HCT116 (cell line): Measurements from ENCODE around the gene PON3. TPM values are rescaled to one million over a fixed set of nuclear protein-coding genes. Genes with fewer than 3 reads are reported as not detected.

Experiments
- ATAC-seq: fragments of 200-7000 bp; cut with Tn5 transposase; 2 replicates; pipeline ENCODE4 v1.9.1; 2020; ENCODE audit warnings: mild to moderate bottlenecking, moderate library complexity
- BruUV-seq: library from RNA; stranded (reverse); fragments of 400-500 nt; replicated peaks from 2 replicates; lab custom pipeline; 2021; lab: Mats Ljungman, UMichigan
- CTCF ChIA-PET: fragments of 300-600 bp; sonication (Branson Sonifier 250); formaldehyde crosslinking; loops from one replicate; lab custom pipeline; 2021; ENCODE audit warnings: antibody characterized with exemption; lab: Charles Lee
- POLR2A ChIA-PET: fragments of 300-600, 350-600 bp; sonication (Branson Sonifier 250); formaldehyde crosslinking; loops from one replicate; lab custom pipeline; 2021; ENCODE audit warnings: antibody characterized with exemption; lab: Charles Lee
- RAD21 ChIA-PET, 2 experiments: fragments of 300-600 bp; sonication (Branson Sonifier 250); formaldehyde crosslinking; loops; one replicate each; lab custom pipeline; 2023; ENCODE audit warnings: low total read pairs in 2 of 2; ENCODE audit not compliant: uncharacterized antibody in 2 of 2, unreplicated experiment in 2 of 2, low non-redundant PET in 1 of 2; lab: Charles Lee
- DNase-seq: peaks from one replicate; pipeline ENCODE4 v3.0.0-alpha.2; 2010; ENCODE audit warnings: low read depth, low spot score
- H2AFZ ChIP-seq: fragments of 200-600 bp; shearing (Covaris generic), sonication (generic); 2 replicates; pipeline ENCODE4 v1.6.1; 2017; ENCODE audit warnings: low read depth, mixed run types, mixed read lengths, antibody characterized with exemption, low read length; ENCODE audit not compliant: poor library complexity, severe bottlenecking
- H3K27ac ChIP-seq: 2 replicates; pipeline ENCODE4 v1.5.1; 2012; ENCODE audit warnings: low read depth, low read length
- H3K27me3 ChIP-seq: fragments of 200-600 bp; sonication (generic); 2 replicates; pipeline ENCODE4 v1.6.1; 2016; ENCODE audit warnings: mixed run types, low read length, mixed read lengths; ENCODE audit not compliant: insufficient read depth
- H3K36me3 ChIP-seq, 2 experiments: fragments of 200-500 bp in 1 of 2; fragments of 200-600 bp in 1 of 2; sonication (Bioruptor generic) in 1 of 2; sonication (generic) in 1 of 2; 2 replicates each; pipeline versions ENCODE4 v1.5.1 to v1.6.1; 2014 to 2016; ENCODE audit warnings: low read length in 2 of 2, inconsistent platforms in 1 of 2, mixed read lengths in 1 of 2, mixed run types in 1 of 2; ENCODE audit not compliant: insufficient read depth in 2 of 2, control insufficient read depth in 1 of 2
- H3K4me1 ChIP-seq, 2 experiments: fragments of 200-600 bp in 1 of 2; sonication (generic) in 1 of 2; 2 replicates each; pipeline versions ENCODE4 v1.5.1 to v1.6.1; 2012 to 2017; ENCODE audit warnings: low read length in 2 of 2, inconsistent platforms in 1 of 2, mild to moderate bottlenecking in 1 of 2, mixed read lengths in 1 of 2, mixed run types in 1 of 2, moderate library complexity in 1 of 2; ENCODE audit not compliant: insufficient read depth in 2 of 2, control insufficient read depth in 1 of 2
- H3K4me2 ChIP-seq: fragments of 200-600 bp; sonication (generic); 2 replicates; pipeline ENCODE4 v1.6.1; 2017; ENCODE audit warnings: mixed run types, low read length, mixed read lengths
- H3K4me3 ChIP-seq, 2 experiments: fragments of 200-600 bp in 1 of 2; sonication (generic) in 1 of 2; replicated peaks in 1 of 2; 2 replicates each; pipeline ENCODE4 v1.5.1; 2011 to 2016; ENCODE audit warnings: low read length in 2 of 2, control low read depth in 1 of 2, low read depth in 1 of 2, mild to moderate bottlenecking in 1 of 2, mixed read lengths in 1 of 2, mixed run types in 1 of 2
- H3K79me2 ChIP-seq: fragments of 200-600 bp; sonication (generic); 2 replicates; pipeline ENCODE4 v1.6.1; 2017; ENCODE audit warnings: mild to moderate bottlenecking, mixed run types, low read length, moderate library complexity, mixed read lengths; ENCODE audit not compliant: insufficient read depth
- H3K9ac ChIP-seq: fragments of 200-600 bp; sonication (generic); 2 replicates; pipeline ENCODE4 v1.6.1; 2016; ENCODE audit warnings: low read length, mixed read lengths
- H3K9me2 ChIP-seq: fragments of 200-600 bp; sonication (generic), shearing (Covaris generic); 2 replicates; pipeline ENCODE4 v1.6.1; 2017; ENCODE audit warnings: mixed run types, mild to moderate bottlenecking, moderate library complexity; ENCODE audit not compliant: insufficient read depth
- H3K9me3 ChIP-seq, 2 experiments: fragments of 200-500 bp in 1 of 2; fragments of 200-600 bp in 1 of 2; sonication (Bioruptor generic) in 1 of 2; sonication (generic) in 1 of 2; 2 replicates each; pipeline ENCODE4 v1.6.1; 2014 to 2017; ENCODE audit warnings: low read length in 2 of 2, mixed read lengths in 2 of 2, inconsistent platforms in 1 of 2, low read depth in 1 of 2, mild to moderate bottlenecking in 1 of 2, mixed run types in 1 of 2, moderate library complexity in 1 of 2; ENCODE audit not compliant: control insufficient read depth in 1 of 2, insufficient read depth in 1 of 2
- H4K20me1 ChIP-seq: fragments of 200-600 bp; sonication (generic), shearing (Covaris generic); 2 replicates; pipeline ENCODE4 v1.6.1; 2017; ENCODE audit warnings: mixed run types, mild to moderate bottlenecking, moderate library complexity; ENCODE audit not compliant: insufficient read depth
- CTCF ChIP-seq, 3 experiments: fragments of 200-600 bp in 1 of 3; sonication (generic) in 1 of 3; IDR thresholded peaks in 2 of 3; conservative IDR thresholded peaks in 1 of 3; 2 replicates each; pipeline ENCODE4 v1.5.1; 2012 to 2017; ENCODE audit warnings: low read depth in 2 of 3, low read length in 2 of 3, antibody characterized with exemption in 1 of 3, borderline replicate concordance in 1 of 3, control low read depth in 1 of 3, mild to moderate bottlenecking in 1 of 3, mixed read lengths in 1 of 3, mixed run types in 1 of 3, moderate library complexity in 1 of 3; ENCODE audit not compliant: insufficient read depth in 1 of 3
- EZH2phosphoT487 ChIP-seq: fragments of 200-600 bp; IDR thresholded peaks from 2 replicates; pipeline ENCODE4 v1.6.1; 2018; ENCODE audit warnings: antibody characterized with exemption, borderline replicate concordance
- JUND ChIP-seq: IDR thresholded peaks from 2 replicates; pipeline ENCODE4 v1.6.1; 2012
- POLR2A ChIP-seq: IDR thresholded peaks from 2 replicates; pipeline ENCODE4 v1.7.0; 2011; ENCODE audit warnings: borderline replicate concordance; ENCODE audit not compliant: insufficient read depth, insufficient read length; ENCODE audit errors: extremely low read depth
- REST ChIP-seq: IDR thresholded peaks from 2 replicates; pipeline ENCODE4 v1.6.1; 2012; ENCODE audit warnings: low read depth
- SIN3A ChIP-seq: IDR thresholded peaks from 2 replicates; pipeline ENCODE4 v1.6.1; 2012; ENCODE audit warnings: low read depth
- SP1 ChIP-seq: IDR thresholded peaks from 2 replicates; pipeline ENCODE4 v1.6.1; 2012; ENCODE audit warnings: low read depth
- TCF7L2 ChIP-seq: IDR thresholded peaks from 2 replicates; pipeline ENCODE4 v1.7.0; 2011; ENCODE audit warnings: borderline replicate concordance, inconsistent platforms; ENCODE audit not compliant: insufficient read depth, insufficient read length; ENCODE audit errors: extremely low read depth
- ZFX ChIP-seq: fragments of 450-650 bp; IDR thresholded peaks from 2 replicates; pipeline ENCODE4 v1.6.1; 2017
- intact Hi-C: fragments of 100-400 bp; cut with micrococcal nuclease; formaldehyde crosslinking; loops from 2 replicates; pipeline ENCODE4 v1.10.0; 2022
- total RNA-seq: library from RNA; stranded (reverse); gene quantifications from one replicate; pipeline ENCODE4 v1.2.1, GENCODE V29; 2021; ENCODE audit not compliant: unreplicated experiment
- TF ChIP-seq, protein P1 (sequence below): IDR thresholded peaks from 2 replicates; pipeline ENCODE4 v1.6.1; 2012
- TF ChIP-seq, protein P2 (sequence below): IDR thresholded peaks from 2 replicates; pipeline ENCODE4 v1.6.1; 2012

The PON3 gene
- total RNA-seq, 1 experiment from 2014 or later = 2.6 TPM

GRCh38 chr7:95321720-95322119 lies 74.5 kb downstream of the PON3 start:
- POLR2A ChIA-PET = no interaction called here
- no peak for TF ChIP-seq TCF7L2
- TF ChIP-seq ZFX = no peak
- no peak for TF ChIP-seq POLR2A
- TF ChIP-seq, protein P1, sequence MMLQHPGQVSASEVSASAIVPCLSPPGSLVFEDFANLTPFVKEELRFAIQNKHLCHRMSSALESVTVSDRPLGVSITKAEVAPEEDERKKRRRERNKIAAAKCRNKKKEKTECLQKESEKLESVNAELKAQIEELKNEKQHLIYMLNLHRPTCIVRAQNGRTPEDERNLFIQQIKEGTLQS = no peak
- no peak for TF ChIP-seq REST
- TF ChIP-seq SIN3A = no peak
- TF ChIP-seq, protein P2, sequence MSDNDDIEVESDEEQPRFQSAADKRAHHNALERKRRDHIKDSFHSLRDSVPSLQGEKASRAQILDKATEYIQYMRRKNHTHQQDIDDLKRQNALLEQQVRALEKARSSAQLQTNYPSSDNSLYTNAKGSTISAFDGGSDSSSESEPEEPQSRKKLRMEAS = no peak
- TF ChIP-seq JUND = no peak
- TF ChIP-seq CTCF (IDR thresholded peaks at IDR 0.05 in 2 of 3, conservative IDR thresholded peaks at IDR 0.05 in 1 of 3; ENCODE audit: borderline replicate concordance in 1 of 3, insufficient read depth in 1 of 3, low read depth in 2 of 3, low read length in 2 of 3) = no peak
- no peak for TF ChIP-seq SP1
- no peak for TF ChIP-seq EZH2phosphoT487

More at GRCh38 chr7:95321720-95322119, 74.5 kb downstream of the PON3 start:
- Histone ChIP-seq H3K9ac (no peak overlapping the region), H3K36me3 (no peaks in the 10 kb centered on the region), H3K9me3 (no peaks in the 10 kb centered on the region), H4K20me1 (no peaks in the 10 kb centered on the region), H3K79me2 (no peaks in the 10 kb centered on the region), H3K27me3 (no peaks in the 10 kb centered on the region), H3K4me1 (no peaks in the 10 kb centered on the region), H3K27ac (no peak overlapping the region), H2AFZ (no peak overlapping the region), H3K4me3 (no peak overlapping the region), H3K4me2 (no peak overlapping the region), H3K9me2 (no peaks in the 10 kb centered on the region)
- CTCF ChIA-PET = no interaction called here
- intact Hi-C loops = no loop called here
- ATAC-seq (no peak), DNase-seq (no peak)
- RAD21 ChIA-PET = no interaction called here
- no TSS peak for BruUV-seq
